Activated CD4-positive, CD25-positive, alpha-beta regulatory T cell (primary cell): ENCODE data around the gene STK32B.

Experiments
- DNase-seq, 4 experiments: peaks; one replicate each; lab custom pipeline; 2025; lab: John Stamatoyannopoulos, UW

STK32B gene

DNA sequence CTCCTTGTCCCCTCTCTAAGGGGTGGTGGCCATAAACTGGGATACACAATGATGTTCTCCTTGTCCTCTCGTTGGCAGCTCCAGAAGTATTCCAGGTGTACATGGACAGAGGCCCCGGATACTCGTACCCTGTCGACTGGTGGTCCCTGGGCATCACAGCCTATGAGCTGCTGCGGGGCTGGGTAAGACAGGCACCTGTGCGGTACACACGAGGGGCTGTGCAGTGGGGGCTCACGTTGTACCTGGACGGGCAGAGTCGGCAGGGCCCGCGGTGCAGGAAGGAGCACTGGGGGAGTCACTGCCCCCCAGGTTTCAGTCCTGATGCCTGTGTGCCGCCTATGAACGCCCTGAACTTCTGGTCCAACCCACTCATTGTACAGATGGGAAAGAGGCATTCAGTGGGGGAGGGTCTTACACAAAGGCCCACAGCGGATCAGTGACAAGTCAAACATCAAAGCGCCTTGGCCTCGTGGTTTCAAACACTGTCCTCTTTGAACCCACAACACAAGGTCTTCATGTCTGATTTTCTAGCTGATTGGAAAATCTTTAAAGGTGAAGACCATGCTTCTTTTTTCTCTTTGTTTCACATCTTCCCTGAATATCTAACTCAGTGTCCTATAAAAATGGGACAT lies 395.4 kb downstream of the STK32B start:
- no peak for DNase-seq

DNA sequence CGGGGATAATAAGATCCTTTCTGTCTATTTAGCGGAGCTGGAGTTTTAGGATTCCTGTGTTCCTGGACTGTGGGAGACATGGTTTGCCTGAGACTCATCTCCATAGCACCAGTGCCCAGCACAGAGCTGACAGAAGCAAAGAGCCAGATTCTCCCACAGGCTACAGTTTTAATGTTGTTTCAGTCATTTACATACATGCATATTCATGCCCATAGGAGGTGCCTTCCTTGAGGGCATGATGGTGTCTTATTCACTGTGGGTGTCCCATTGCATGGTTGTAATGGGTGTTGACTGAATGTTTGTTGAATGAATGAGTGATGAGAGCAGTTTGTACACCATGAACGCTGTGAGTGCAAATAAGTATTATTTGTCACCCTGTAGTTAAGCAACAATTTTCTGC lies 396.5 kb downstream of the STK32B start:
- no peak for DNase-seq

DNA sequence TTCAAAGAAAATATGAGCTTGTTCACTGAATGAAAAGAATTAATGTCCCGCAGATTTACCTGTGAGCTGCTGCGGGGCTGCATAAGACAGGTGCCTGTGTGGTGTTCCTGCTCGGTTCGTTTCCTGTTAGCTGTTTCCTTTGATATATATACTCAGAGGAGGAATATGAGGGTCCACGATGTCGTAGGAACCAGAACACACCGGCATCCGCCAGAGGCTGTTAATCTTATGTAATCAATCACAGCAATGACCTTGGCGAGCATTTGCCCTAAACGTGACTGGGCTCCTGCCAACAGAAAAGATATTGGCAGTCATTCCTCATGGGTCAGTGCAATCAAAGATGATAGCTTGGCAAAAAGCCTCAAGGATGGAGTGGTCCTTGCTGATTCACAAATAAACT lies 396.9 kb downstream of the STK32B start:
- DNase-seq, result no peak

DNA sequence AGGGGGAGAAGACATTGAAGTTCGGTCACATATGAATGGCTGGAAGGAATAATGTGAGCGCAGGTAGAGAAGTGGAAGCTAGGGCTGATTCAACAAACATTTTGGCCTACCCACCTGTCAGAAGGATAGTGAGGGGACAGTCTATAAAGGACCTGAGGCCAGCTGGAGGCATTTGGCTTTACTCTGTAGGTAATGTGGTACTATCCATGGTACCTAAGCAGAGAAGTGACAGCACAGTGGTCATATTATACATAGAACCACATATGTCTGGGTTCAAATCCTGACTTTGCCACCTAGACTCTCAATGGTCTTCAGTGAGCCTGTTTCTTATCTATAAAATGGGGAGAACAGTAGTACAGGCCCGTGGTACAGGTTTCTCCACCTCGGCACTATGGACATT lies 400.0 kb downstream of the STK32B start:
- DNase-seq, result no peak

DNA sequence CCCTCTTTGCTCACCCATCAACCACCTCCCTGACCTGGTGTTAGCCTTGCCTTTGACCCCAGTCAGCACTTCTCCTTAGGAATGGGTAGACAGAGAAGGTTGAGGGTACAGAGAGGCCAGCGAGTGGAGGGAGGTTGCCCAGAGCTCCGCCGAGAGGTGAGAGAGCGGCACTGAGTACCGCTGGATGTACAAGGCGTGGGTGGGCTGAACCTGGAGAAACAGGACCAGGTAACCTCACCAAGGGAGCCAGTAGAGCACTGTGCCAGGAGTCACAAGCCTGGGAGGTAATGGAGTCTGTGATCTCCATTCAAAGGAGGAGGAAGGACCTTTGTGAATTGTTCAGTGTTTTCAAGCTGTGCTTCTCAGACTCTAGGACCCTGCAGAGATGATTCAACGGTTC lies 400.9 kb downstream of the STK32B start:
- no peak for DNase-seq

DNA sequence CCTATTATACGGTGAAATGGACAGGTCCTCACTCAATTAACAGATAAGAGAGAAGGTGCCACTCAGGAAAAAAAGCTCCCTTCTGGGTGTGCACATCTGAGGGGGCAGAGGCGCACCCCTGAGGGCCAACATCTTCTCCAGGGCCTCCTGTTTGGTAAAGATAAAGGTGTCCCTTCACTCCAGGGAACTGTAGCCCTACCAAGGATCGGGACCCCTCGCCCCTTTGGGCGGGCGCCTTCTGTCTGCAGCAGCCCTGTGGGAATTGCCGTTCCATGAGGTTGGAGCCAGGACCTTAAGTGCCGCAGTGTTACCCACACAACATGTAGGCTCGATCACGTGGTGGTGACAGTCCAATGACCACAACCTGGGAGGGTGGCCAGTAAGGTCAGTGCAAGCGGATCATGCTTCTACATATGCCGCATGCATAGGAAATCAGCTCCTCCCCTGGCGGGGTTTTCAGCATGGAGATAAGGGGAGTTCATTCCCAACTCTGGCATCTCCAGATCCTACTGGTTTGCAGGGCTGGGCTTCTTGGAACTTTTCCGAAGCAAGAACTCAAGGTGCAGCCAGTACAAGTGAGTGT lies 403.8 kb downstream of the STK32B start:
- DNase-seq, result no peak

DNA sequence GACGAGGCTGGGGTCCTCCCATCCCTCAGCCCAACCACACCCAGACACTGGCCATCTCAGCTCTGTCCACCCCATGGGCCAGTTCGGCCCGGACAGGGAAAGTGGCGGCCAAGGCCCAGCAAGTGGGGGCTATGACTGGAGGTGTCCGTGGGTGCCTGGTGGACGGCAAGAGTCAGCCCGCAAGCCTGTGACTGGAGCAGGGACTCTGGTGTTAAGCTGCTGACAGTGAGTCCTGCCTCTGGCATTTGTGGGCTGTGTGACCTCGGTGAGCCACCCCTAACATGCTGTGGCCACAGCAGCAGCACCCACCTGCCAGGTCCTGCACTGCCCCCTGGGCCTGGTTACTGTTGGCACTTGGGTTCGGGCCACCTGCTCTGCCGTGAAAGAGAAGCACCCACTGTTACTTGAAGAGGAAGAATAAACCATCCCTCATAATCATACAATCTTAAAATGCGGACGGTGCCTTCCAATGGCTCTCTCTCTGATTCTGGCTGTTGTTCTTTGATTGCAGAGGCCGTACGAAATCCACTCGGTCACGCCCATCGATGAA lies 405.1 kb downstream of the STK32B start:
- no peak for DNase-seq

DNA sequence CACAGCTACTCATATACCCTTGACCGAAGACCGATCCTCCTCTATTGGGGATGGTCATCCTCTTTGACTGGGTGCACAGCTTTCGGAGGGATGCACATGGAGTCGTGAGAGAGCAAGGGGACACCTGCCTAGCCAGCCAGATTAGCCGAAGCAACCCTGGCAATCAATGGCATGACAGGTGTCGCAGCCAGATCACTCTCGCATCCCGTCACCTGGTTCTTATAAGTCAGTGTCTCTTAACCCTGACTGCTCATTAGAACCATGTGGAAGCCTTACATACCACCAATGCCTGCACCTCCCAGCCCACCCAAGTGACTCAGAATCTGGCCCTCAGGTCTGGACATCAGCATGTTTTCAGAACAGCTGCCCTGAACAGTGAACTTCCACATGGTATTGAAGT lies 407.4 kb downstream of the STK32B start:
- no peak for DNase-seq

DNA sequence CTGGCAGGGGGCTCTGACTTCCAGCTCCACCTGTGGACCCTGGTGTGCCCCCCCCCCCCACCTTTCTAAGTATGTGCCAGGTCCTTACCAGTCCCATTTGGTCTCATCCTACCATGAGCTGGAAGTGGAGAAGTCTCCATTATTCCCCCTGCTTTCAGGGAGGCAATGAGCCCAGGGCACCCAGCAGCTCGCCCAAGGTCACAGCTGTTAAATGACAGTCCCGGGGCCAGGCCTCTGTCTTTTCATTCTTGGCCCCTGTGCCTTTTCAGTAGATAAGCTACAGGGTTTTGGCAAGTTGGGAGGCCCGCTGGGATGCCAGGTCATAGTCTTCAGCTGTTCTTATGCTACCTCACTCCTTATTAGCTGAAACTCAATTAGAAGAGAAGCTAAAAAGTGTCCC lies 408.0 kb downstream of the STK32B start:
- no peak for DNase-seq

DNA sequence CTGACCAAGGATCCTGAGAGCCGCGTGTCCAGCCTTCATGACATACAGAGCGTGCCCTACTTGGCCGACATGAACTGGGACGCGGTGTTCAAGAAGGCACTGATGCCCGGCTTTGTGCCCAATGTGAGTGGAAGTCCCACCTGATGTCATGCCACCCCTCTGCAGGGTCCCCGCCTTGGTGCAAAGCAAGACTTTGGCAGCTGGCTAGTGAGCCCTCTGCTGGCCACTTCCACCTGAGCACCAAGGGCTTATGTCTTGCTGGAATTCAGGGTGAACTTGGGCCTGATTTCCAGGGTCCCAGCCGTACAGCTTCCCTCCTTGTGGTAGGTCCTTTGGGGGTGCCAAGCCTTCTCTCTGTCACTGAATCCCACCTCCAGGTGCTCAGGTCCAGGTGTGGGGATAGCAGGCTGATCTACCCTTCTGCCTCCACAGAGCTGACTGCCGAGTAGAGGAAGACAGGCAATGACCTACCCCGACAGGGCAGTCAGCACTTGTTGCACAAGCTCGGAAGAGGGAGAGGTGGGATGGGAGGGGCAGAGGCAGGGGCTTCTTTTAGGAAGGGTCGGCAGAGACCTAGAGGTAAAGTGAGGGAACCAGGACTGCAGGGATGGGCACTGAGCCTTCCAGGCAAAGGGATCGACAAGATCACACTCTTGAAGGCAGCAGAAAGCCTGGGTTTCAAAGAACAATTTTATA lies 409.0 kb downstream of the STK32B start:
- no peak for DNase-seq

DNA sequence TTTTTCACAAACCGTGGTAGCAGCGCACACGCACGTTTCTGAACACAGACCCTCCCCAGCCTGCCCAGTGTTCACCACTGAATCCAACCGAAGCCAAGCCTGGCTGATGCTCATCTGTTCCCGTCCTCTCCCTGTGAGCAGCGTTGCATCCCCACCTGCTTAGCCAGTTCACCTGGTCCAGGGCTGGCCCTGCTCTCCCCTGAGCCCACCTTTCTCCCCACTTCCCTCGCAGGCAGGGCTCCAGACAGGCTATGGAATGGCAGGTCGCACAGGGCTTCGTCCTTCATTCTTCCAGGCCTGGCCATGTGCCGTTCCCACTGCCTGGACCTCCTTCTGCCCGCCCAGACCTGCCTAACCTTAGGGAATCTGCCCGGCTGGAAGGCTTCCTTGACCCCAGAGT lies 410.2 kb downstream of the STK32B start:
- DNase-seq, result no peak

DNA sequence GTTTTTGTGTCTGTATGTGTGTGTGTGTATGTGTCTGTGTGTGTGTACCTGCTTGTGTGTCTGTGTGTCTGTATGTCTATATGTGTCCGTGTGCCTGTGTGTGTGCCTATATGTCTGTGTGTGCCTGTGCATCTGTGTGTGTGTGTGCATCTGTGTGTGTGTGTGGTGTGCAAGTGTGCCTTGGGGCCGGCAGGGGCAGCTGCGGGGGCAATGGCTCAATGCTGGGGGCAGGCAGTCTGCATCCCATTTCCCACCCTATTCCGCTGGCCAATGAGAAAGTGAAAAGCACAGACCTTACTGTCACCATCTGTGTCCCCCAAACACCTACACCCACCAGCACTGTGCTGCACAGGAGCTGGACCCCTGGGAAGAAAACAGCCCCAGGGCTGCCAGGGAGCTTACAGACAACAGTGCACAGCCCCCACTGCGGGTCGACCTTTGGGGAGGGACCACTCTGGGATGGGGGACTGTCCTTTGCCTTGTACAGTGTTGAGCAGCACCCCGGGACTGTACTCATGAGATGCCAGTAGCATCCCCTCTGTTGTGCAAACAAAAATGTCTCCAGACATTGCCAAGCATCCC lies 411.1 kb downstream of the STK32B start:
- DNase-seq, result no peak

DNA sequence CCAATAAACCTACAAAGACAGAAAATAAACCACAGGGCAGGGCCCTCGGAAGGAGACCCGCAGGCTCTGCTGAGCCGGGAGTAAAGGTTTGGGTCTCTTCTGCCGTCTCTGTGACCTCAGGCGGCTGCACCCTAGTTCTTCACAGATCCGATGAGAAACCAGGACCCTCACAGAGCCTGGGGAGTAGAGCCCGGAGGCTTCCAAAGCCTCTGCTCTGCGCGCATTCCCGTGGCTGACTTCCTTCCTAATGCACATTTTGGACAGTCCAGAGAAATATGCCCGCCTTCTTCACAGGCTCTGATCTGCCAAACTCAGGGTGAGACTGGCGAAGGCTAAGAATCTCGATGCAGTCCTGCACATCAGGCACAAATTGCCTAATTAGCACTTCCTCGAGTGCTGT lies 411.6 kb downstream of the STK32B start:
- no peak for DNase-seq

DNA sequence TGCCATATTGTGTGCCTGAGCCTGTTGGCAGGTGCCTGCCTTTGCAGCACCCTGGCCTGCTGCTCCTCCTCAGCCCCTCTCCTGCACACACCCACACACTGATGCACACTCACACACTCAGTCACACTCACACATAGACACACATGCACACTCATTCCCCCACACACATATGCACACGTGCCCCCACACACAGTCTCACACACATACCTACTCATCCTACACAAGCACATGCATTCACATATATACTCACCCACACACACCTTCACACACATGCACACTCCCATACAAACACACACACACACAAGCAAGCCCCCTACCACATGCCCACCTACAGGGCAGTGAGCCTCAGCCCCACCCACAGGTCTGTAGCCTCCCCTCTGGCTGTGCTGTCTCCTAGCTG lies 412.1 kb downstream of the STK32B start:
- no peak for DNase-seq

DNA sequence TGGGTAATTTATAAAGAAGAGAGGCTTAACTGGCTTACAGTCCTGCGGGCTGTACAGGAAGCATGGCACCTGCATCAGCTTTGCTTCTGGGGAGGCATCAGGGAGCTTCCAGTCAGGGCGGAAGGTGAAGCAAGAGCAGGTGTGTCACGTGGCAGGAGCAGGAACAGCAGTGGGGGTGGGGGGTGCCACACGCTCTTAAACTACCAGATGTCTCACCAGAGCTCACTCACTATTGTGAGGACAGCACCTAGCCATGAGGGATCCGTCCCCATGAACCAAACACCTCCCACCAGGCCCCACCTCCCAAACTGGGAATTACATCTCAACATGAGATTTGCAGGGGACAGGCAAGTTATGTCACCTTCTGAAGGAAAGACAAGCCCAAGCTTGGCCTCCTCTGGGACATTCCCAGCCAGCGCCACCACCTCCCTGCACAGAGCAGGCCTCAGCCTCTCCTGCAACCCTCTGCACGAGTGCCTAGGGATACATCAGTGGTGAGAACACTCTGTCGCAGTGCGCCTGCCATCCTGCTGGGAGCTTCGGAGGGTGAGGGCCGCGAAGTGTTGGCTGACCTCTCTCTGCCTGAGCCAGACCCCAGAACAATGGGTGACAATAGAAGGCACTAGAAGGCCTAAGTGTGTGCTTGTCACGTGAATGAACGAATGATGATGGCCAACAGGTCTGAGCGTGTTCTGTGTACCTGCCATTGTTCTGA lies 412.8 kb downstream of the STK32B start:
- DNase-seq, result no peak

DNA sequence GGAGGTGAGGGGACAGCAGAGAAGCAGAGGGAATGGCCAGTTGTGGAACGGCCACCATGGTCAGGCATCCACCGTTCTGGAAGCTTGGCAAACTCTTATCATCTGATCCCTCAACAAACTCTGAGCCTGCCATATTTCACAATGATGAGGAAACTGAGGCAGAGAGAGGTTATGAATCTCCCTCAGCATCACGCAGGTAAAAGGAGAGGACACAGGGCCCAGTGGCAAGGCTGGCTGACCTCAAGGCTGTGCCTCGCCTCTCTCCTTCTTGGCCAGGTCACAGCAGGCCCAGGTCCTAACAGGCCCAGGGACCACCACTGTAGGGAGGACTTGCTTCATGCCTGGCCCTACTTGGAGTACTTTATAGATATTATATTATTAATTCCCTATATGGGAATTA lies 414.2 kb downstream of the STK32B start:
- no peak for DNase-seq

DNA sequence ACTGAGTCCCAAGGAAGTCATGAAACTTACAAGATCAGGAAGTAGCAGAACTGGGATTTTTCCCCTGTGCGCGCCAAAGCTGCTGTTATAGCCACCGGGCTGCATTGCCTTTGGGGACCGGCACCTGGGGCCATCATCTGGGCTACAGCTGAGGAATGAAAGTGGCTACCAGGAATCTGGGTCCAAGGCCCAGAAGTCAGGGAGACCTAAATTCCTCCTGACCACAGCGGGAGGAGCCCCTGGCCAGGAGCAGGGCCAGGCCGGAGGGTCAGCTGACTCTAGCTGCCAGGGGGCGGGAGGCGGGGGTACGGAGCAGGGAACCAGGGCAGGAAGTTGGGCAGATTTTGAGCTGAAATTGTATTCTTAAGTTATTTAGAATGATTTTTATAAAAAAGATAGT lies 414.7 kb downstream of the STK32B start:
- DNase-seq, result no peak

DNA sequence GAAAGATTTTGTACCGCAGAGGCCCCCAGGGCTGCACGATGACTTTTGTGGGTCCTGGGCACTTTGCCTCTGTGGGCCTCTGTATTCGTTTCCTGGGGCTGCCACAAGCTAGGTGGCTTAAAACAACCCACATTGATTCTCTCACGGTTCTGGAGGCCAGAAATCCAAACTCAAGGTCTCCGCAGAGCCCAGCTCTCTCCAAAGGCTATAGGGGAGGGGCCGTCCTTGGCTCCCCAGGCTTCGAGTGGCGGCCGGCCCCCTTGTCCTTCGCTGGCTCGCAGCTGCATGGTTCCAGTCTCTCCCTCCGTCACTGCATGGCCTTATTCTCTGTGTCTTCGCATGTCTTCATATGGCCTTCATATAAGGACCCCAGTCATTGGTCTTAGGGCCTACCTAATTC lies 415.8 kb downstream of the STK32B start:
- DNase-seq, result no peak

DNA sequence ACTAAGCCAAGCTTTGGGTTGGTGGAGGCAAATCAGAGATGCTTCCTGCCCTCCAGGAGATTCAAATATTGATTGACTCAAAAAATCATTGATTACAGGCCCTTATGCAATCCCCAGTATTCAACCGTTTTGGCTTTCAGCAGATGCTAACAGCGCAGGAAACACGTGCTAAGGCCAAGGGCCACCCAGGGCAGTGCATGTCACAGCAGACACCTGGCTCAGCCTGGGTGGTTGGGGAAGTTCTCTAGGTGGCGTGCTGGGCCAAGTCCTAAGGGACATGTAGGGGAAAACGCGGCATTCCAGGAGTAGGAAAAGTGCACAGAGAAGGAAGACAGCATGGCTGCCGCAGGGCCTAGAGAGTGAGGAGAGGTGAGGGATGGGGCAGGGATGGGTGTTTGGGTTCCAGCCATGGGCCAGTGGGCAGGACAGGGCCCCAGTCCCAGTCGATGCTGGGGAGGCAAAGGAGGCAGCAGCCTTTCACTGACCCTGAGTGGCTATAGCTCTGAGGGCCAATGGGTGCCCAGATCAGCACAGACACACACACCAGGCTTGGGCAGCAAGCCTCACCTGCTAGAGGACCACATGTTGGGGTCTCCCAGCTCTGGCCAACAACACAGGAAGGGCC lies 418.0 kb downstream of the STK32B start:
- DNase-seq, result no peak

DNA sequence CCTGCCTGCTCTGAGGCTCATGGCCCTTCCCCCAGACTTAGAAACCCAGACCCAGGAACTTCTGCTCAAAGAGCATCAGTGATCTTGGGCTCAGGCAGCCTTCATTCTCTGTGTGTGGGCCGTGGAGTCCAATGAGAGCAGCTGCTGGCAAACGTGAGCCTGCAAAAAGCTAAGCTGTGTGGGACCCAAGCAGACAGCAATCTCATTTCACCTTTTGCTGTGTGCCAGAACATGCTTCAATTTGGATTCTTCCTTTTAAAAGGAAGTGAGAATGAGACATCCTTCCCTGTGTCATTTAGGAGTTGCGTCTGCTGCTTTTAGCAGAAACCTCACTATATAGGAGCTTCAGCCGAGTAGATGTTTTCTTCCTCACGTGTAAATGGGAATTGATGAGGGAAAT lies 418.6 kb downstream of the STK32B start:
- DNase-seq, result no peak

DNA sequence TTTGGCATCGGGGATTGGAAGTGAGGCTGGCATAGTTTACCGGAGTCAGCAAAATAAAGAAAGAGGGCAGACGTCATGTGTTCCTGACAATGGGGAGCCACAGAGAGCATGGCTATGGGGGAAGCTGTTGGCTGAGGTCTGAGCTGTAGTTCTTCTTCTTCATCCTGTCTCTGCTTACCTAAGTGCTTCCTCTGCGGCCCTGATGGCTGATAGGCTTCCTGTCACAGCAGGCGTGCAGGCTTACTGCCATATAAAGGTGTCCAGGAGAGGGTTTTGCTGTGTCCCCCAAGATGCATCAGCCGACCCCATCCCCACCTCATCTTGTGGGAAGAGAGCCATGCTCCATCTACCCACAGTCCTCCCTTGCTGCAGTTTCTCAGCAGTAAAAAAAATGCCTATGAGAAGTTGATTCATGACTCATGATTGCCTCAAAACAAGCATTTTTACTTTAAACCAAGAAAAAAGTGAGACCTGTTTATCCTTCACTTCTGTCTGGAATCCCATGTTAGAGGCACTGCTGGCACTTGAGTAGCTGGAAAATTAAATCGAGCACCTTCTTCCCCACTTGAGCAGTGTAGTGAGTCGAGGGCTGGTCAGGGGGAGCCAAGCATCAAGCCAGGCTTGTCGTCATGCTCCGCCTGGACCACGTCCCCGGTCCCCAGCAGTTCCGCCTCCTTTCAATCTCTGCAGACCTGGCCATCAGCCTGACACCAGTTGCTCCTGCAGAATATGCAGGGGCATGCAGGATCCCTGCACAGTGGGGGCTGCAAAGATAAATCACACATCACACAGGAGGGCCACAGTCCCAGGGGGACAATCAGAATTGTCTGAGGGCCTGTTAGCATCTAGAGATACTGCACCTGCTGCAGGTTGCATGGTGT lies 419.3 kb downstream of the STK32B start:
- DNase-seq, result no peak
